Neural progenitor cell (in vitro differentiated cells): Measurements from ENCODE around the gene CAPN15. TPM values are rescaled to one million over a fixed set of nuclear protein-coding genes. Genes with fewer than 3 reads are reported as not detected.

Experiments
- DNase-seq: peaks from one replicate; pipeline ENCODE4 v3.0.0-alpha.2; 2016; ENCODE audit warnings: low spot score
- H2AFZ ChIP-seq: fragments of 200-600 bp; sonication (generic); replicated peaks from 2 replicates; pipeline ENCODE4 v1.6.1; 2016; ENCODE audit warnings: antibody characterized with exemption
- H3F3A ChIP-seq: fragments of 200-600 bp; sonication (generic); 2 replicates; pipeline ENCODE4 v1.6.1; 2016; ENCODE audit warnings: antibody characterized with exemption, low read depth
- H3K27ac ChIP-seq: fragments of 200-600 bp; sonication (generic); 2 replicates; pipeline ENCODE4 v1.5.1; 2016; ENCODE audit warnings: mild to moderate bottlenecking
- H3K27me3 ChIP-seq: fragments of 200-600 bp; sonication (generic); 2 replicates; pipeline ENCODE4 v1.6.1; 2016; ENCODE audit warnings: mild to moderate bottlenecking, moderate library complexity
- H3K36me3 ChIP-seq: fragments of 200-600 bp; sonication (generic); 2 replicates; pipeline ENCODE4 v1.5.1; 2016
- H3K4me1 ChIP-seq: fragments of 200-600 bp; sonication (generic); 2 replicates; pipeline ENCODE4 v1.6.1; 2016; ENCODE audit warnings: mixed run types
- H3K4me2 ChIP-seq: fragments of 200-600 bp; sonication (generic); 2 replicates; pipeline ENCODE4 v1.6.1; 2016
- H3K4me3 ChIP-seq: fragments of 200-600 bp; sonication (generic); 2 replicates; pipeline ENCODE4 v1.5.1; 2016
- H3K79me2 ChIP-seq: fragments of 200-600 bp; sonication (generic); 2 replicates; pipeline ENCODE4 v1.6.1; 2016; ENCODE audit warnings: low read depth
- H3K9ac ChIP-seq: fragments of 200-600 bp; sonication (generic); 2 replicates; pipeline ENCODE4 v1.6.1; 2016
- H3K9me3 ChIP-seq: fragments of 200-600 bp; sonication (generic); 2 replicates; pipeline ENCODE4 v1.5.1; 2016; ENCODE audit warnings: low read depth
- H4K20me1 ChIP-seq: fragments of 200-600 bp; sonication (generic); 2 replicates; pipeline ENCODE4 v1.6.1; 2016; ENCODE audit warnings: low read depth
- H3K27ac Mint-ChIP-seq: 3 replicates; pipeline ENCODE4 v1.8.0; 2021; ENCODE audit warnings: mixed read lengths
- H3K27me3 Mint-ChIP-seq: 2 replicates; pipeline ENCODE4 v1.8.0; 2022; ENCODE audit warnings: low read depth, mild to moderate bottlenecking, inconsistent platforms, moderate library complexity, mixed read lengths; ENCODE audit not compliant: insufficient read depth
- H3K36me3 Mint-ChIP-seq: 3 replicates; pipeline ENCODE4 v1.8.0; 2021; ENCODE audit warnings: mixed read lengths
- H3K4me1 Mint-ChIP-seq: 3 replicates; pipeline ENCODE4 v1.8.0; 2021; ENCODE audit warnings: mixed read lengths
- H3K4me3 Mint-ChIP-seq: 3 replicates; pipeline ENCODE4 v1.8.0; 2021; ENCODE audit warnings: mild to moderate bottlenecking, moderate library complexity, mixed read lengths
- H3K9me3 Mint-ChIP-seq: 3 replicates; pipeline ENCODE4 v1.8.0; 2020; ENCODE audit warnings: mixed read lengths
- CTCF ChIP-seq: fragments of 200-600 bp; sonication (generic); IDR thresholded peaks from 2 replicates; pipeline ENCODE4 v1.5.1; 2017; ENCODE audit warnings: antibody characterized with exemption, mild to moderate bottlenecking
- EZH2 ChIP-seq: fragments of 200-600 bp; sonication (generic); IDR thresholded peaks from 2 replicates; pipeline ENCODE4 v1.6.1; 2017; ENCODE audit warnings: antibody characterized with exemption, mild to moderate bottlenecking, moderate library complexity
- EZH2phosphoT487 ChIP-seq: fragments of 200-600 bp; sonication (generic); IDR thresholded peaks from 2 replicates; pipeline ENCODE4 v1.6.1; 2017; ENCODE audit warnings: antibody characterized with exemption
- total RNA-seq: library from RNA; depleted of rRNA; stranded (reverse); fragments of >200 nt; gene quantifications from 2 replicates; pipeline ENCODE4 v1.2.3, GENCODE V29; 2015; ENCODE audit warnings: low replicate concordance

The CAPN15 gene
- total RNA-seq, 1 donor from 2014 or later: 6.8 TPM

- no peak overlapping the region for H3K4me3 Mint-ChIP-seq
- TF ChIP-seq EZH2 (no peak), CTCF (no peak), EZH2phosphoT487 (no peak)
- H3K79me2 ChIP-seq: no peaks in the 10 kb centered on the region
- H4K20me1 ChIP-seq: peaks cover 11% of the 10 kb centered on the region
- no peak overlapping the region for H2AFZ ChIP-seq
- no peaks in the 10 kb centered on the region for H3K36me3 Mint-ChIP-seq
- H3K27ac ChIP-seq: no peak overlapping the region
- no peaks in the 10 kb centered on the region for H3K4me1 ChIP-seq
- H3K36me3 ChIP-seq: no peaks in the 10 kb centered on the region
- no peak overlapping the region for H3K27ac Mint-ChIP-seq
- H3K4me2 ChIP-seq: no peak overlapping the region
- no peak overlapping the region for H3K9ac ChIP-seq
- peaks cover 2% of the 10 kb centered on the region for H3K27me3 Mint-ChIP-seq
- H3K9me3 ChIP-seq: no peaks in the 10 kb centered on the region
- H3K4me1 Mint-ChIP-seq: no peaks in the 10 kb centered on the region
- H3F3A ChIP-seq: no peaks in the 10 kb centered on the region
- H3K27me3 ChIP-seq: no peaks in the 10 kb centered on the region
- H3K9me3 Mint-ChIP-seq: no peaks in the 10 kb centered on the region
- DNase-seq: no peak
- H3K4me3 ChIP-seq: no peak overlapping the region
Measured at GRCh38 chr16:548586-548985, 21.1 kb downstream of the CAPN15 start.

GRCh38 chr16:549544-550263 lies 22.2 kb downstream of the CAPN15 start:
- Histone ChIP-seq H3K9me3 (no peaks in the 10 kb centered on the region), H3K27ac (no peak overlapping the region), H3K79me2 (no peaks in the 10 kb centered on the region), H3K9ac (no peak overlapping the region), H3K4me2 (no peak overlapping the region), H3K4me1 (no peaks in the 10 kb centered on the region), H3K36me3 (no peaks in the 10 kb centered on the region), H3F3A (peaks cover 4% of the 10 kb centered on the region), H4K20me1 (peaks cover 11% of the 10 kb centered on the region), H3K27me3 (no peaks in the 10 kb centered on the region), H2AFZ (no peak overlapping the region), H3K4me3 (no peak overlapping the region)
- H3K36me3 Mint-ChIP-seq: no peaks in the 10 kb centered on the region
- no peak overlapping the region for H3K27ac Mint-ChIP-seq
- no peaks in the 10 kb centered on the region for H3K9me3 Mint-ChIP-seq
- H3K4me3 Mint-ChIP-seq: no peak overlapping the region
- peaks cover 2% of the 10 kb centered on the region for H3K27me3 Mint-ChIP-seq
- peak; percentile 33 for DNase-seq
- peak; percentile 21 for TF ChIP-seq CTCF
- no peak for TF ChIP-seq EZH2phosphoT487
- H3K4me1 Mint-ChIP-seq: peaks cover 3% of the 10 kb centered on the region

GRCh38 chr16:551210-551609 lies 23.7 kb downstream of the CAPN15 start:
- peaks cover 4% of the 10 kb centered on the region for H3F3A ChIP-seq
- no peak overlapping the region for H3K27ac ChIP-seq
- peaks cover 11% of the 10 kb centered on the region for H4K20me1 ChIP-seq
- TF ChIP-seq CTCF (no peak), EZH2 (no peak), EZH2phosphoT487 (no peak)
- no peaks in the 10 kb centered on the region for H3K9me3 ChIP-seq
- no peaks in the 10 kb centered on the region for H3K9me3 Mint-ChIP-seq
- H3K9ac ChIP-seq: no peak overlapping the region
- peaks cover 2% of the 10 kb centered on the region for H3K27me3 Mint-ChIP-seq
- no peak overlapping the region for H2AFZ ChIP-seq
- H3K4me3 Mint-ChIP-seq: no peak overlapping the region
- no peaks in the 10 kb centered on the region for H3K27me3 ChIP-seq
- H3K79me2 ChIP-seq: no peaks in the 10 kb centered on the region
- no peaks in the 10 kb centered on the region for H3K36me3 Mint-ChIP-seq
- no peak overlapping the region for H3K4me3 ChIP-seq
- H3K4me1 Mint-ChIP-seq: peaks cover 3% of the 10 kb centered on the region
- no peak overlapping the region for H3K4me2 ChIP-seq
- H3K36me3 ChIP-seq: no peaks in the 10 kb centered on the region
- no peak overlapping the region for H3K27ac Mint-ChIP-seq
- DNase-seq: no peak
- H3K4me1 ChIP-seq: no peaks in the 10 kb centered on the region
